ENCODE data around the gene RPP25. TPM values are rescaled to one million over a fixed set of nuclear protein-coding genes. Genes with fewer than 3 reads are reported as not detected.
A peak's percentile ranks its signal among the peaks of the same experiment; 100 is the strongest.

RPP25 gene
- total and polyA plus RNA-seq, 2 of the 13 experiments (the other 11 are each of a cell fraction or from before 2014, with no cell fraction given), result 0.05 to 0.11 TPM

DNA sequence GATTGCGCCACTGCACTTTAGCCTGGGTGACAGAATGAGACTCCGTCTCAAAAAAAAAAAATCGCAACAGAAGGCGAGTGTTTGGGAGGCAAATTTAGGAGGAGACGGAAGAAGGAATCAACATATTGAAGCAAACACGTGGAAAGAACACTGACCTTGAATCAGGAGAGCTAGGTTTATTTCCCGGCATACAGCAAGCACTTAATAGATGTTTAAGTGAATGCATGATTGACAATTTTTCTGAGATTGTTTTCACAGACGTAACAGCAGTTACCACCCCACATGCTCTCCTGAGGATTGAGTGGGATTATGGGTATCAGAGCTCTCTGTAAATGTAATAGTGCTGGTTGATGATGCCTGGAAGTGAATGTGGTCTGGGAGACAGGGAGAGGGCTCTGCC is 5.6 kb upstream of the RPP25 start:
- Histone ChIP-seq H3K4me2 (ENCODE audit: low read depth, low read length) (no peak overlapping the region), H2AFZ (ENCODE audit: low read length) (no peak overlapping the region), H3K4me1 (ENCODE audit: insufficient read depth, low read length) (peaks cover 25% of the 10 kb centered on the region), H4K20me1 (ENCODE audit: insufficient read depth, low read length) (no peaks in the 10 kb centered on the region), H3K27me3 (ENCODE audit: control insufficient read depth in 1 of 2, insufficient read depth in 2 of 2, low read length in 2 of 2) (peaks cover 5 to 48% of the 10 kb centered on the region in 2 experiments; a peak in 4 of 5 replicates), H3K36me3 (replicated peaks in 1 of 2; ENCODE audit: control insufficient read depth in 1 of 2, insufficient read depth in 2 of 2, low read length in 2 of 2) (no peaks in the 10 kb centered on the region), H3K4me3 (replicated peaks in 1 of 3; ENCODE audit: insufficient read depth in 1 of 3, low read depth in 2 of 3, low read length in 3 of 3) (no peak overlapping the region), H3K9ac (ENCODE audit: insufficient read depth, low read depth, low read length) (no peak overlapping the region), H3K27ac (ENCODE audit: extremely low read length, insufficient read depth, low read length) (no peak overlapping the region), H3K9me3 (ENCODE audit: low read length) (no peaks in the 10 kb centered on the region), H3K79me2 (ENCODE audit: insufficient read depth, low read length) (no peaks in the 10 kb centered on the region)
- TF ChIP-seq ZNF441 (CRISPR knock-in tag; IDR thresholded peaks at IDR 0.05; ENCODE audit: borderline replicate concordance) (peak; percentile 29; the same call in 1 of the 2 replicates), FOSL1 (CRISPR knock-in tag; IDR thresholded peaks at IDR 0.05; ENCODE audit: borderline replicate concordance) (no peak), ATF7-NPFF (CRISPR knock-in tag; IDR thresholded peaks at IDR 0.05; ENCODE audit: low read depth) (no peak), ZKSCAN8 (CRISPR knock-in tag; IDR thresholded peaks at IDR 0.05; ENCODE audit: borderline replicate concordance) (peak; percentile 75; the same call in 1 of the 2 replicates)
- ChIA-PET CTCF (ENCODE audit: low intra/inter-chr PET ratio, low total read pairs) (no interaction called here), POLR2A (no interaction called here)
- no peak for ATAC-seq
- intact Hi-C loops (cut with micrococcal nuclease; ENCODE audit: unreplicated experiment) (no loop called here), in situ Hi-C loops (cut with HindIII; ENCODE audit: extremely low pct_ligation_motif_present, low pct_unique_long_range_greater_than_20kb) (no loop called here)
- FAIRE-seq, result no peak
- no TSS peak for BruUV-seq (replicated peaks)
- WGBS (ENCODE audit: low lambda C conversion rate), result 7% methylated on average over 8 of the region's 8 CpGs
- no peak for DNase-seq (ENCODE audit: low spot score)

DNA sequence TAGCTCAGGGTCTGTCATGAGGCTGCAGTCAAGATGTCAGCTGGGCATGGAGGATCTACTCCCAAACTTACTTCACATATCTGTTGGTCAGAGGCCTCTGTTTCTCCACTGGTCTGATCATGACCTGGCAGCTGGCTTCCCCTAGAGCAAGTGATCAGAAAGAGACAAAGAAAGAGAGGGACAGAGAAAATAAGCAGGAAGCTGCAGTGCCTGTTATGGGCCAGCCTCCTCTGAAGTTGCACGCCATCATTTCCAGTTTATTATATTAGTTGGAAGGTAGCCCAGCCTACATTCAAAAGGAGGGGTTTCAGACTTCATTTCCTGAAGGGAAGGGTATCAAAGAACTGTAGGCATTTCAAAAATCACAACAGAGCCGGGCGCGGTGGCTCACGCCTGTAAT is 5.0 kb upstream of the RPP25 start:
- no peaks in the 10 kb centered on the region for H3K9me3 ChIP-seq (ENCODE audit: low read length)
- TF ChIP-seq, protein P1, sequence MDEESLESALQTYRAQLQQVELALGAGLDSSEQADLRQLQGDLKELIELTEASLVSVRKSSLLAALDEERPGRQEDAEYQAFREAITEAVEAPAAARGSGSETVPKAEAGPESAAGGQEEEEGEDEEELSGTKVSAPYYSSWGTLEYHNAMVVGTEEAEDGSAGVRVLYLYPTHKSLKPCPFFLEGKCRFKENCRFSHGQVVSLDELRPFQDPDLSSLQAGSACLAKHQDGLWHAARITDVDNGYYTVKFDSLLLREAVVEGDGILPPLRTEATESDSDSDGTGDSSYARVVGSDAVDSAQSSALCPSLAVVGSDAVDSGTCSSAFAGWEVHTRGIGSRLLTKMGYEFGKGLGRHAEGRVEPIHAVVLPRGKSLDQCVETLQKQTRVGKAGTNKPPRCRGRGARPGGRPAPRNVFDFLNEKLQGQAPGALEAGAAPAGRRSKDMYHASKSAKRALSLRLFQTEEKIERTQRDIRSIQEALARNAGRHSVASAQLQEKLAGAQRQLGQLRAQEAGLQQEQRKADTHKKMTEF (CRISPR knock-in tag; IDR thresholded peaks at IDR 0.05), result no peak
- TF ChIP-seq ZNF326 (CRISPR knock-in tag; IDR thresholded peaks at IDR 0.05; ENCODE audit: borderline replicate concordance) (no peak), ZNF501 (CRISPR knock-in tag; IDR thresholded peaks at IDR 0.05) (no peak), ZNF143 (CRISPR knock-in tag; IDR thresholded peaks at IDR 0.05) (no peak)
- TF ChIP-seq, protein P2, sequence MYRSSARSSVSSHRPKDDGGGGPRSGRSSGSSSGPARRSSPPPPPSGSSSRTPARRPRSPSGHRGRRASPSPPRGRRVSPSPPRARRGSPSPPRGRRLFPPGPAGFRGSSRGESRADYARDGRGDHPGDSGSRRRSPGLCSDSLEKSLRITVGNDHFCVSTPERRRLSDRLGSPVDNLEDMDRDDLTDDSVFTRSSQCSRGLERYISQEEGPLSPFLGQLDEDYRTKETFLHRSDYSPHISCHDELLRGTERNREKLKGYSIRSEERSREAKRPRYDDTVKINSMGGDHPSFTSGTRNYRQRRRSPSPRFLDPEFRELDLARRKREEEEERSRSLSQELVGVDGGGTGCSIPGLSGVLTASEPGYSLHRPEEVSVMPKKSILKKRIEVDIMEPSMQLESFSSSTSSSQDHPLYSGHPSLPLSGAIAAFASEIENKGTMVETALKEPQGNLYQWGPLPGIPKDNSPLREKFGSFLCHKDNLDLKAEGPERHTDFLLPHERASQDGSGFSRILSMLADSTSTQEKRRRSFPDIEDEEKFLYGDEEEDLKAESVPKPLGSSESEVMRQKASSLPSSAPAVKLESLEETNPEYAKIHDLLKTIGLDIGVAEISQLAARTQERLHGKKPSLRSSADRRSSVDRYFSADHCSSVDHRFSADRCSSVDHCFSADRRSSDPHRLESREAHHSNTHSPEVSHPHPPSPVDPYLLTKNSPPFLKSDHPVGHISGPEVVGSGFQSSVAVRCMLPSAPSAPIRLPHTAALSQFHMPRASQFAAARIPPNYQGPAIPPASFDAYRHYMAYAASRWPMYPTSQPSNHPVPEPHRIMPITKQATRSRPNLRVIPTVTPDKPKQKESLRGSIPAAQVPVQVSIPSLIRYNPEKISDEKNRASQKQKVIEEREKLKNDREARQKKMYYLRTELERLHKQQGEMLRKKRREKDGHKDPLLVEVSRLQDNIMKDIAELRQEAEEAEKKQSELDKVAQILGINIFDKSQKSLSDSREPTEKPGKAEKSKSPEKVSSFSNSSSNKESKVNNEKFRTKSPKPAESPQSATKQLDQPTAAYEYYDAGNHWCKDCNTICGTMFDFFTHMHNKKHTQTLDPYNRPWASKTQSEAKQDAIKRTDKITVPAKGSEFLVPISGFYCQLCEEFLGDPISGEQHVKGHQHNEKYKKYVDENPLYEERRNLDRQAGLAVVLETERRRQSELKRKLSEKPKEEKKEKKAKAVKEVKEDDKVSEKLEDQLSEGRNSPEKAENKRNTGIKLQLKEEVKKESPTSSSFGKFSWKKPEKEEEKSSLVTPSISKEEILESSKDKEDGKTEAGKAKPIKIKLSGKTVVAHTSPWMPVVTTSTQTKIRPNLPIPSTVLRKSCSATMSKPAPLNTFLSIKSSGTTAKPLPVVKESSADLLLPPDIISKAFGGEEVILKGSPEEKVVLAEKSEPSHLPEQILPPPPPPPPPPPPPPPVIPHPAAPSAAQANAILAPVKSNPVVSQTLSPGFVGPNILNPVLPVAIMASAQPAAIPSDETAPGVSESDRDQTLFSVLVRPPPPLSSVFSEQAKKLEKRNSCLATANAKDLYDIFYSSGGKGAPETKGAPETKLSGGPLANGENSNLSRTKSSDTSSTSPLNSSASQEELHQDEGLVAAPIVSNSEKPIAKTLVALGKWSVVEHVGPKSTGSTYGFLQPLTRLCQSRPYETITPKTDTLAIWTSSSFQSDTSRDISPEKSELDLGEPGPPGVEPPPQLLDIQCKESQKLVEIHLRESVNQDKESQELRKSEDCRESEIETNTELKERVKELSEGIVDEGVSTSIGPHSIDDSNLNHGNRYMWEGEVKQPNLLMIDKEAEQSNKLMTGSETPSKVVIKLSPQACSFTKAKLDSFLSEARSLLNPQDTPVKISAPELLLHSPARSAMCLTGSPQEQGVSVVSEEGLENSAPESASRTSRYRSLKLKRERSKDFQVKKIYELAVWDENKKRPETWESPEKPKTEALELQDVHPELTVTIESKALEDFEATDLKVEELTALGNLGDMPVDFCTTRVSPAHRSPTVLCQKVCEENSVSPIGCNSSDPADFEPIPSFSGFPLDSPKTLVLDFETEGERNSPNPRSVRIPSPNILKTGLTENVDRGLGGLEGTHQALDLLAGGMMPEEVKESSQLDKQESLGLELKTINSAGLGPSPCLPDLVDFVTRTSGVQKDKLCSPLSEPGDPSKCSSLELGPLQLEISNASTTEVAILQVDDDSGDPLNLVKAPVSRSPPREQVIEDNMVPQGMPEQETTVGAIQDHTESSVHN (CRISPR knock-in tag; IDR thresholded peaks at IDR 0.05), result no peak

More for the DNA sequence above, 5.0 kb upstream of the RPP25 start:
- Histone ChIP-seq H3K36me3 (replicated peaks in 1 of 2; ENCODE audit: control insufficient read depth in 1 of 2, insufficient read depth in 2 of 2, low read length in 2 of 2) (no peaks in the 10 kb centered on the region), H3K4me1 (ENCODE audit: insufficient read depth, low read length) (peaks cover 27% of the 10 kb centered on the region), H4K20me1 (ENCODE audit: insufficient read depth, low read length) (no peaks in the 10 kb centered on the region), H3K9ac (ENCODE audit: insufficient read depth, low read depth, low read length) (no peak overlapping the region), H3K27ac (ENCODE audit: extremely low read length, insufficient read depth, low read length) (no peak overlapping the region), H3K79me2 (ENCODE audit: insufficient read depth, low read length) (no peaks in the 10 kb centered on the region), H2AFZ (ENCODE audit: low read length) (no peak overlapping the region), H3K4me3 (replicated peaks in 1 of 3; ENCODE audit: insufficient read depth in 1 of 3, low read depth in 2 of 3, low read length in 3 of 3) (no peak overlapping the region), H3K4me2 (ENCODE audit: low read depth, low read length) (no peak overlapping the region), H3K27me3 (ENCODE audit: control insufficient read depth in 1 of 2, insufficient read depth in 2 of 2, low read length in 2 of 2) (peaks cover 5 to 52% of the 10 kb centered on the region in 2 experiments; a peak in 4 of 5 replicates)
- CTCF ChIA-PET (ENCODE audit: low intra/inter-chr PET ratio, low total read pairs), result no interaction called here
- in situ Hi-C loops (cut with HindIII; ENCODE audit: extremely low pct_ligation_motif_present, low pct_unique_long_range_greater_than_20kb) (no loop called here), intact Hi-C loops (cut with micrococcal nuclease; ENCODE audit: unreplicated experiment) (no loop called here)
- BruUV-seq (replicated peaks), result no TSS peak
- DNase-seq (ENCODE audit: low spot score) (no peak), FAIRE-seq (no peak), ATAC-seq (no peak)
- POLR2A ChIA-PET, result no interaction called here
- 25% methylated on average over 5 of the region's 5 CpGs for WGBS (ENCODE audit: low lambda C conversion rate)

Data from HepG2 (cell line).